H1 (cell line): ENCODE results near the gene THAP4.

Source experiments
- CHD2 ChIP-seq: IDR thresholded peaks from 2 replicates; pipeline ENCODE4 v1.6.1; 2012; ENCODE audit warnings: low read length, improper control_type of control experiment
- EP300 ChIP-seq, 2 experiments: IDR thresholded peaks; 1 replicate in 1 of 2; 2 replicates in 1 of 2; pipeline ENCODE4 v1.6.1; 2011 to 2012; ENCODE audit warnings: low read depth in 2 of 2, low read length in 2 of 2, mild to moderate bottlenecking in 2 of 2, borderline replicate concordance in 1 of 2, inconsistent platforms in 1 of 2, moderate library complexity in 1 of 2
- EZH2 ChIP-seq: fragments of 200-600 bp; sonication (generic); IDR thresholded peaks from 2 replicates; pipeline ENCODE4 v1.7.1; 2012; ENCODE audit warnings: low read depth, mild to moderate bottlenecking, moderate library complexity, low read length, inconsistent platforms; ENCODE audit not compliant: severe bottlenecking
- JUND ChIP-seq: IDR thresholded peaks from 2 replicates; pipeline ENCODE4 v1.6.1; 2011; ENCODE audit warnings: mild to moderate bottlenecking, improper control_type of control experiment, low read length
- KDM4A ChIP-seq: IDR thresholded peaks from one replicate; pipeline ENCODE4 v1.7.1; 2012; ENCODE audit warnings: low read depth, mild to moderate bottlenecking, moderate library complexity, low read length, inconsistent platforms; ENCODE audit not compliant: severe bottlenecking
- POLR2A ChIP-seq, 2 experiments: IDR thresholded peaks; 1 replicate in 1 of 2; 2 replicates in 1 of 2; pipeline ENCODE4 v1.6.1; 2011; ENCODE audit warnings: low read depth in 2 of 2, low read length in 2 of 2, mild to moderate bottlenecking in 2 of 2; ENCODE audit errors: control extremely low read depth in 1 of 2
- POLR2AphosphoS5 ChIP-seq: IDR thresholded peaks from 2 replicates; pipeline ENCODE4 v1.6.1; 2011; ENCODE audit warnings: low read depth, low read length
- TF ChIP-seq, protein P1 (sequence below), 3 experiments: IDR thresholded peaks; 1 replicate in 2 of 3; 2 replicates in 1 of 3; pipeline versions ENCODE4 v1.5.1 to v1.6.1; 2011; ENCODE audit warnings: low read length in 3 of 3, mild to moderate bottlenecking in 3 of 3, inconsistent platforms in 2 of 3, low read depth in 1 of 3, moderate library complexity in 1 of 3; ENCODE audit not compliant: insufficient read depth in 1 of 3; ENCODE audit errors: control extremely low read depth in 1 of 3
- TF ChIP-seq, protein P2 (sequence below): IDR thresholded peaks from 2 replicates; pipeline ENCODE4 v1.6.1; 2011; ENCODE audit warnings: low read depth, mild to moderate bottlenecking, low read length; ENCODE audit not compliant: insufficient read depth

DNA sequence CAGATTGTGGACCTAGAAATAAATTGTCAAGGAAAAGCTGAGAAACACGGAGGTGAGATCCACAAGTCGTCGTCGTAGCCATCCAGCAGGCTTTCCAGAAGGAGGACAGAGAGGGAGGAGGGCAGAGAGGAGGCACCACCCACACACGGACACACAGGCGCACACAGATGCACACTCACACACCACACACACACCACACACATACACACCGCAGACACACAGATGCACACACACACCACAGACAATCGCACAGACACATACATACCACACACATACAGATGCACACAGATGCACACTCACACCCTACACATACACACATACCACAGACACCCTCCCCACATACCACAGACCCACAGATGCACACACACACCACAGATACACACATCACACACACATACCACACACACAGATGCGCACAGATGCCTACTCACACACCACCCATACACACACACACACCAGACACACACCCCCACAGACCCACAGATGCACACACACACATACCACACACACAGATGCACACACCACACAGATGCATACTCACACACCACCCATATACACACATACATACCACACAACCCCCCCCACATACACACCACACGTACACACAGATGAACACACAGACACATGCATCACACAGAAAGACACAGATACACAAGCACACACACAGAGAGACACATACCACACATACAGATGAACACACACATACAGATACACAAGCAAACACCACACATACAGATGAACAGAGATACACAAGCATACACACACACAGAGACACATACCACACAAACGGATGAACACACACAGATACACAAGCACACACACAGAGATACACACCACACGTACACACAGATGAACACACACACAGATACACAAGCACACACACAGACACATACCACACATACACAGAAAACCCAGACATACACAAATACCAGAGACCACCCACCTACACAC is 91.2 kb downstream of the THAP4 start:
- TF ChIP-seq, protein P1, sequence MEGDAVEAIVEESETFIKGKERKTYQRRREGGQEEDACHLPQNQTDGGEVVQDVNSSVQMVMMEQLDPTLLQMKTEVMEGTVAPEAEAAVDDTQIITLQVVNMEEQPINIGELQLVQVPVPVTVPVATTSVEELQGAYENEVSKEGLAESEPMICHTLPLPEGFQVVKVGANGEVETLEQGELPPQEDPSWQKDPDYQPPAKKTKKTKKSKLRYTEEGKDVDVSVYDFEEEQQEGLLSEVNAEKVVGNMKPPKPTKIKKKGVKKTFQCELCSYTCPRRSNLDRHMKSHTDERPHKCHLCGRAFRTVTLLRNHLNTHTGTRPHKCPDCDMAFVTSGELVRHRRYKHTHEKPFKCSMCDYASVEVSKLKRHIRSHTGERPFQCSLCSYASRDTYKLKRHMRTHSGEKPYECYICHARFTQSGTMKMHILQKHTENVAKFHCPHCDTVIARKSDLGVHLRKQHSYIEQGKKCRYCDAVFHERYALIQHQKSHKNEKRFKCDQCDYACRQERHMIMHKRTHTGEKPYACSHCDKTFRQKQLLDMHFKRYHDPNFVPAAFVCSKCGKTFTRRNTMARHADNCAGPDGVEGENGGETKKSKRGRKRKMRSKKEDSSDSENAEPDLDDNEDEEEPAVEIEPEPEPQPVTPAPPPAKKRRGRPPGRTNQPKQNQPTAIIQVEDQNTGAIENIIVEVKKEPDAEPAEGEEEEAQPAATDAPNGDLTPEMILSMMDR (IDR thresholded peaks at IDR 0.05; ENCODE audit: control extremely low read depth in 1 of 3, insufficient read depth in 1 of 3, low read depth in 1 of 3, low read length in 3 of 3), result no peak
- no peak for TF ChIP-seq POLR2AphosphoS5
- TF ChIP-seq, protein P2, sequence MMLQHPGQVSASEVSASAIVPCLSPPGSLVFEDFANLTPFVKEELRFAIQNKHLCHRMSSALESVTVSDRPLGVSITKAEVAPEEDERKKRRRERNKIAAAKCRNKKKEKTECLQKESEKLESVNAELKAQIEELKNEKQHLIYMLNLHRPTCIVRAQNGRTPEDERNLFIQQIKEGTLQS, result no peak
- no peak for TF ChIP-seq POLR2A (IDR thresholded peaks at IDR 0.05; ENCODE audit: control extremely low read depth in 1 of 2, low read depth in 2 of 2, low read length in 2 of 2)
- no peak for TF ChIP-seq EZH2
- TF ChIP-seq CHD2, result no peak
- TF ChIP-seq EP300 (IDR thresholded peaks at IDR 0.05; ENCODE audit: borderline replicate concordance in 1 of 2, low read depth in 2 of 2, low read length in 2 of 2), result no peak
- TF ChIP-seq JUND, result no peak
- no peak for TF ChIP-seq KDM4A
